Motor neuron (in vitro differentiated cells): ENCODE measurements around the gene FARSA. TPM values are rescaled to one million over a fixed set of nuclear protein-coding genes. Genes with fewer than 3 reads are reported as not detected.
"Not testable (repeated sequence)": the region's sequence is repeated elsewhere in the genome, so short reads cannot be mapped to it uniquely, and the experiment has no call there.

Source experiments
- ATAC-seq, 8 experiments: fragments of 200-7000 bp; cut with Tn5 transposase; replicated peaks in 6 of 8; 2 replicates each; pipeline ENCODE4 v1.8.0; 2021; ENCODE audit warnings: mild to moderate bottlenecking in 8 of 8, moderate library complexity in 8 of 8
- H3K27ac ChIP-seq, 2 donors: fragments of 250-450 bp; sonication (Bioruptor Pico); 2 replicates each; pipeline ENCODE4 v1.9.0; 2021; ENCODE audit warnings: antibody characterized with exemption in 2 of 2, mild to moderate bottlenecking in 2 of 2, moderate library complexity in 1 of 2
- H3K4me1 ChIP-seq, 2 donors: fragments of 250-450 bp; sonication (Bioruptor Pico); replicated peaks in 1 of 2; 2 replicates each; pipeline ENCODE4 v1.6.1; 2021; ENCODE audit warnings: antibody characterized with exemption in 2 of 2, mild to moderate bottlenecking in 2 of 2, moderate library complexity in 1 of 2
- H3K4me3 ChIP-seq, 5 donors: fragments of 250-450 bp; sonication (Bioruptor Pico); 2 replicates each; pipeline ENCODE4 v1.9.0; 2021; ENCODE audit warnings: antibody characterized with exemption in 5 of 5, mild to moderate bottlenecking in 5 of 5, moderate library complexity in 4 of 5
- whole genome bisulfite sequencing, 10 experiments: fragments of 450-650 bp; shearing (Covaris generic); methylation state at CpG; one replicate each; pipeline ENCODE4 v1.0.0; 2022; 5-methylcytosine and 5-hydroxymethylcytosine counted together
- in situ Hi-C, 9 experiments: fragments of 400-800 bp; cut with MboI; loops; one replicate each; pipeline ENCODE4 v1.15.0; 2021; ENCODE audit warnings: low sequenced_read_pairs in 9 of 9, low pct_unique_long_range_greater_than_20kb in 2 of 9; ENCODE audit not compliant: unreplicated experiment in 9 of 9
- total RNA-seq, 8 experiments: library from RNA; unstranded; fragments of 300-600 nt; gene quantifications; 2 replicates each; pipeline versions ENCODE4 v1.2.3 to v1.2.4, GENCODE V29; 2022

FARSA gene
- total RNA-seq, result 100 to 1,000 TPM in 3 of 8 experiments, 10 to 100 TPM in 5; 49.5 to 112 (median 74.9) TPM

GRCh38 chr19:12933287-12934072 lies at the start of gene FARSA:
FARSA (minus strand) TSS chr19:12933711; CDS start chr19:12933696, 15 bp downstream.
- 0 to 36% (median 3%) methylated on average over 4 to 18 of the region's 51 CpGs; no CpG with 5 or more reads in 4 of the 10 experiments for WGBS, 10 experiments
- Histone ChIP-seq H3K4me1 (peaks cover 17 to 20% of the 10 kb centered on the region in 2 donors), H3K4me3 (peak within 1 kb of the TSS; percentile 78 to 100 (median 88)), H3K27ac (peak within 1 kb of the TSS; percentile 96 to 98)
- ATAC-seq, result peak; percentile 62 to 73 (median 68)
- in situ Hi-C loops, result no loop called here

DNA sequence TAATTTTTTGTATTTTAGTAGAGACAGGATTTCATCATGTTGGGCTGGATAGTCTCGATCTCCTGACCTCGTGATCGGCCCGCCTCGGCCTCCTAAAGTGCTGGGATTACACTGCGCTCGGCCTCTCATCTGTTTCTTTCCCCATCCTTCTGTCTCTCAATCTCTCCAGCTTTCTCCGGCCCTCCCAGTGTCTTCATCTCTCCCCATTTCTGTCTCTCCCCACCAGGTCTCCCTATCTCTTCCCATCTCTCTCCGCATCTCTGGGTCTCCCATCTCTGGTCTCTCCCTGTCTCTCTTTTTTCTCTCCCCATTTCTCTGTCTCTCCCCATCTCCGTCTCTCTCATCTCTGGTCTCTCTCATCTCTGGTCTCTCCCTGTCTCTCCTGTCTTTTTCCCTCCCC lies 49.6 kb upstream of the FARSA start:
- no peak for ATAC-seq
- H3K27ac ChIP-seq, result no peak overlapping the region
- WGBS, 10 experiments, result 13 to 60% (median 38%) methylated on average over 1 to 10 of the region's 10 CpGs; no CpG with 5 or more reads in 1 of the 10 experiments
- peaks cover 7 to 19% of the 10 kb centered on the region in 2 donors for H3K4me1 ChIP-seq
- peak overlapping the region; percentile 13 to 25 (median 19) for H3K4me3 ChIP-seq
- in situ Hi-C loops, result loop anchor here (10.0 to 25.0 kb wide), 4 partner anchors 104 to 604 kb away; no protein-coding TSS in a partner anchor

GRCh38 chr19:12982648-12983047 lies 49.1 kb upstream of the FARSA start:
- no peak for ATAC-seq
- 73 to 100% (median 90%) methylated on average over 2 to 6 of the region's 6 CpGs; no CpG with 5 or more reads in 2 of the 10 experiments for WGBS, 10 experiments
- in situ Hi-C loops, result loop anchor here (10.0 to 25.0 kb wide), 4 partner anchors 105 to 605 kb away; no protein-coding TSS in a partner anchor
- Histone ChIP-seq H3K4me3 (no peak overlapping the region), H3K27ac (no peak overlapping the region), H3K4me1 (peaks cover 7 to 19% of the 10 kb centered on the region in 2 donors)

DNA sequence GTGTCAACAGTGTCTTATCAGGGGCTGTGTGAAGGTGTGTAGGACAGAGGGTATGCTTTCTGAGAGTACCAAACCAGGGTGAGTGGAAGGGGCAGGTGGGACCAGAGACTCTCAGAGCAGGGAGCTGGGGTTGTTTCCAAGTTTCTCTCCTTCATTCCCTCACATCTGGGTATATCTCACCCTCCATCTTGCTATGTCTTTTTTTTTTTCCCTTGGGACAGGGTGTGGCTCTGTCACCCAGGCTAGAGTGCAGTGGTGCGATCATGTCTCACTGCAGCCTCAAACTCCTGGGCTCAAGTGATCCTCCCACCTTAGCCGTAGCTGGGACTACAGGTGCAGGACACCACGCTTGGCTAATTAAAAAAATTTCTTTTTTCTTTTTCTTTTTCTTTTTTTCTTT lies 46.5 kb upstream of the FARSA start:
- in situ Hi-C loops, result loop anchor here (10.0 to 25.0 kb wide), 5 partner anchors 107 to 607 kb away; no protein-coding TSS in a partner anchor
- Histone ChIP-seq H3K4me3 (no peak overlapping the region), H3K4me1 (peaks cover 5 to 10% of the 10 kb centered on the region in 2 donors), H3K27ac (no peak overlapping the region)
- ATAC-seq, result no peak
- WGBS, 10 experiments, result 29 to 100% (median 79%) methylated on average over 1 to 3 of the region's 3 CpGs; no CpG with 5 or more reads in 2 of the 10 experiments

DNA sequence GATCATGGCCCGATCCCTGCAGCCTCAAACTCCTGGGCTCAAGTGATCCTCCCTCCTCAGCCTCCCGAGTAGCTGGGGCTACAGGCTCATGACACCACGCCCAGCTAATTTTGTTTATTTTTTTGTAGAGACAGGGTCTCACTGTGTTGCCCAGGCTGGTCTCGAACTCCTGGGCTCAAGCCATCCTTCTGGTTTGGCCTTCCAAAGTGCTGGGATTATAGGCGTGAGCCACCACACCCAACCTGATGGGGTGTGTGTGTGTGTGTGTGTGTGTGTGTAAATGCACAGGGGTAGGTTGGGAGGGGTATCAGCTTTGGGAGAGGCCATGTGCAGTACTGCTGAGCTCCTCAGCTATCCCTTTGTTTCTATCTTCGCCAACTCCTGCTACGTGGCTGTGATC lies 42.6 kb upstream of the FARSA start:
- not testable (repeated sequence) for ATAC-seq, H3K4me3 ChIP-seq, H3K4me1 ChIP-seq, H3K27ac ChIP-seq
- 50 to 100% (median 65%) methylated on average over 1 to 4 of the region's 7 CpGs; no CpG with 5 or more reads in 2 of the 10 experiments for WGBS, 10 experiments
- in situ Hi-C loops, result loop anchor here in 5 of 9 experiments (10.0 to 25.0 kb wide), 5 partner anchors 111 to 611 kb away; no protein-coding TSS in a partner anchor

- peak in 3 of 8 experiments; percentile 6 to 20 (median 8) for ATAC-seq
- H3K4me1 ChIP-seq, result no peaks in the 10 kb centered on the region
- no peak overlapping the region for H3K27ac ChIP-seq
- WGBS, 10 experiments, result no CpG with 5 or more reads among the region's 17 CpGs
- in situ Hi-C loops, result loop anchor here in 5 of 9 experiments (10.0 to 25.0 kb wide), 5 partner anchors 112 to 612 kb away; no protein-coding TSS in a partner anchor
- no peak overlapping the region for H3K4me3 ChIP-seq
Measured at GRCh38 chr19:12975221-12975741, 41.8 kb upstream of the FARSA start.

DNA sequence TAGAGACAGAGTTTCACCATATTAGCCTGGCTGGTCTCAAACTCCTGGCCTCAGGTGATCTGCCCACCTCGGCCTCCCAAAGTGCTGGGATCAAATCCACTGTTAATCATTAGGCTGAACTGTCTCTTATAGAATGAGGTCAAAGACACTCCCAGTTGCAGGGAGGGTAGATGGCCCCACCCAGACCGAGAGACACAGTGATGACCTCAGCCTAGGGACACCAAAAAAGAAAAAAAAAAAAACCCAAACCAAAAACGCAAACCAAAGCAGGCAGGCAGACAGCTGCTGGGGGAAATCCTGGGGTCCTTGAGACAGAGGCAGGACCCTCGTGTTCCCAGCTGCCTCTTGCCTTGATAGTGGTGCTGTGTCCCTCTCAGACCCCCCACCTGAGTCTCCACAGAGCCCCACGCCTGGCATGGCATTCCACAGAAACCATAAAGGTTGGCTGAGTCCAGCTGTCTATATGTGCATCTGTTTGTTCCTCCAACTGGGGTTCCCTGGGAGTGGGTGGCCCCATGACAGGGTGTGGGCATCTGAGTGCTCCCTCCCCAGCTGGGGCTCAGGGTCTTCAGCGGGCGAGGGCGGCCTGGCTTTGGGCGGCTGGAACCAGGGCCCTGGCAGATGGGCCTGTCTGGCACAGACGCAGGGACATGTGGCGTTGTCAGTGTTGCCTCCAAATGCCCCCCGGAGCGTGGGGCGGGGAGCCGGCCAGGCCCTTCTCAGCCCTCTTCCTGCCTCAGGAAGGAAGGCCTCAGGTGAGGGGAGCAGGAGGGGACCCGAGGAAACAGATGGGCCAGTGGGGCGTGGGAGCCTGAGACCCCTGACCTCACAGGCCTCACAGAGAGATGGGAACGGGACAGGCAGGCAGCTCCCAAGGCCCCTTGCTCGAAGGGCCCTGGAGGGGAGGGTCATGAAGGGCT lies 41.0 kb upstream of the FARSA start:
- no peak overlapping the region for H3K27ac ChIP-seq
- 0 to 43% (median 33%) methylated on average over 1 to 4 of the region's 19 CpGs; no CpG with 5 or more reads in 3 of the 10 experiments for WGBS, 10 experiments
- in situ Hi-C loops, result loop anchor here in 5 of 9 experiments (10.0 to 25.0 kb wide), 5 partner anchors 113 to 613 kb away; no protein-coding TSS in a partner anchor
- no peaks in the 10 kb centered on the region for H3K4me1 ChIP-seq
- peak in 6 of 8 experiments; percentile 7 to 85 (median 14) for ATAC-seq
- no peak overlapping the region for H3K4me3 ChIP-seq

GRCh38 chr19:12973236-12973635 lies 39.7 kb upstream of the FARSA start:
- no peaks in the 10 kb centered on the region for H3K4me1 ChIP-seq
- H3K27ac ChIP-seq, result no peak overlapping the region
- no peak for ATAC-seq
- in situ Hi-C loops, result loop anchor here in 3 of 9 experiments (10.0 kb wide), 2 partner anchors 122 to 282 kb away; no protein-coding TSS in a partner anchor
- WGBS, 10 experiments, result 30 to 97% (median 83%) methylated on average over 2 to 12 of the region's 16 CpGs; no CpG with 5 or more reads in 2 of the 10 experiments
- H3K4me3 ChIP-seq, result no peak overlapping the region

GRCh38 chr19:12970070-12970820 lies 36.7 kb upstream of the FARSA start:
- H3K27ac ChIP-seq, result no peak overlapping the region
- no peak for ATAC-seq
- no peak overlapping the region for H3K4me3 ChIP-seq
- 67 to 100% (median 85%) methylated on average over 1 to 7 of the region's 7 CpGs for WGBS, 10 experiments
- in situ Hi-C loops, result loop anchor here in 3 of 9 experiments (10.0 kb wide), 2 partner anchors 125 to 285 kb away; no protein-coding TSS in a partner anchor
- H3K4me1 ChIP-seq, result peaks cover 0 to 4% of the 10 kb centered on the region in 2 donors

GRCh38 chr19:12969292-12969988 lies 35.9 kb upstream of the FARSA start, which contains the start of gene DAND5:
DAND5 (plus strand) TSS chr19:12969576; CDS start chr19:12969661, 85 bp downstream.
- in situ Hi-C loops, result no loop called here
- ATAC-seq, result no peak
- peaks cover 0 to 4% of the 10 kb centered on the region in 2 donors for H3K4me1 ChIP-seq
- no peak within 1 kb of the TSS for H3K27ac ChIP-seq
- H3K4me3 ChIP-seq, result no peak within 1 kb of the TSS
- 0 to 67% (median 53%) methylated on average over 1 to 8 of the region's 14 CpGs; no CpG with 5 or more reads in 2 of the 10 experiments for WGBS, 10 experiments

- Histone ChIP-seq H3K4me3 (no peak overlapping the region), H3K4me1 (peaks cover 0 to 4% of the 10 kb centered on the region in 2 donors), H3K27ac (no peak overlapping the region)
- ATAC-seq, result no peak
- in situ Hi-C loops, result no loop called here
- whole genome bisulfite sequencing, 10 experiments, result 33 to 100% (median 84%) methylated on average over 1 to 5 of the region's 5 CpGs; no CpG with 5 or more reads in 2 of the 10 experiments
Measured at GRCh38 chr19:12967907-12968306, 34.4 kb upstream of the FARSA start.
